Measurements from ENCODE around the gene MICAL2. TPM values are rescaled to one million over a fixed set of nuclear protein-coding genes. Genes with fewer than 3 reads are reported as not detected.
A peak's percentile ranks its signal among the peaks of the same experiment; 100 is the strongest.

MICAL2 gene
- total RNA-seq, 1 experiment from 2014 or later = 247 TPM

- H3K4me1 ChIP-seq = peaks cover 86% of the 10 kb centered on the region
- intact Hi-C loops (cut with micrococcal nuclease; ENCODE audit: unreplicated experiment) = loop anchor here (5.0 kb wide), 1 partner anchor 55 kb away; no protein-coding TSS in a partner anchor
- ChIA-PET CTCF (interaction anchor here (0.9 to 1.5 kb wide), 3 partner anchors 29 to 113 kb away, joined by 3 read pairs; no protein-coding TSS in a partner anchor), POLR2A (no interaction called here)
- Mint-ChIP-seq H3K4me1 (ENCODE audit: low read depth, unreplicated experiment) (peaks cover 78% of the 10 kb centered on the region), H3K27ac (ENCODE audit: unreplicated experiment) (no peak overlapping the region), H3K9me3 (ENCODE audit: unreplicated experiment) (no peaks in the 10 kb centered on the region), H3K36me3 (ENCODE audit: insufficient read depth, unreplicated experiment) (peaks cover 88% of the 10 kb centered on the region), H3K27me3 (ENCODE audit: insufficient read depth, unreplicated experiment) (no peaks in the 10 kb centered on the region), H3K4me3 (ENCODE audit: unreplicated experiment) (no peak overlapping the region)
- H3K36me3 ChIP-seq (ENCODE audit: control insufficient read depth, insufficient read depth, low read length) = peaks cover 3% of the 10 kb centered on the region; the same call in 1 of the 2 replicates
- H3K9me3 ChIP-seq = no peaks in the 10 kb centered on the region
- no peaks in the 10 kb centered on the region for H3K27me3 ChIP-seq (replicated peaks; ENCODE audit: control insufficient read depth, insufficient read depth, low read length)
- TF ChIP-seq CTCF (IDR thresholded peaks at IDR 0.05; ENCODE audit: insufficient read depth in 1 of 2, low read depth in 1 of 2, low read length in 1 of 2, severe bottlenecking in 1 of 2, unreplicated experiment in 1 of 2) = peak; percentile 59 to 60
- BruUV-seq (replicated peaks) = no TSS peak
- peak; percentile 52 to 57 for DNase-seq
- H3K4me3 ChIP-seq (ENCODE audit: low read depth, low read length) = no peak overlapping the region
Observed at GRCh38 chr11:12122083-12122482, 11.7 kb downstream of the MICAL2 start.

- H3K36me3 Mint-ChIP-seq (ENCODE audit: insufficient read depth, unreplicated experiment) = peaks cover 88% of the 10 kb centered on the region
- no peak for TF ChIP-seq CTCF (IDR thresholded peaks at IDR 0.05; ENCODE audit: insufficient read depth in 1 of 2, low read depth in 1 of 2, low read length in 1 of 2, severe bottlenecking in 1 of 2, unreplicated experiment in 1 of 2)
- peak overlapping the region; percentile 12 for H3K27ac Mint-ChIP-seq (ENCODE audit: unreplicated experiment)
- Histone ChIP-seq H3K4me1 (peaks cover 82% of the 10 kb centered on the region), H3K9me3 (no peaks in the 10 kb centered on the region), H3K4me3 (ENCODE audit: low read depth, low read length) (no peak overlapping the region), H3K27me3 (replicated peaks; ENCODE audit: control insufficient read depth, insufficient read depth, low read length) (no peaks in the 10 kb centered on the region), H3K36me3 (ENCODE audit: control insufficient read depth, insufficient read depth, low read length) (peaks cover 3% of the 10 kb centered on the region; the same call in 1 of the 2 replicates)
- no peaks in the 10 kb centered on the region for H3K27me3 Mint-ChIP-seq (ENCODE audit: insufficient read depth, unreplicated experiment)
- CTCF ChIA-PET = interaction anchor here (1.1 kb wide), 1 partner anchor 28 kb away, joined by 3 read pairs; no protein-coding TSS in a partner anchor
- H3K9me3 Mint-ChIP-seq (ENCODE audit: unreplicated experiment) = no peaks in the 10 kb centered on the region
- no TSS peak for BruUV-seq (replicated peaks)
- H3K4me1 Mint-ChIP-seq (ENCODE audit: low read depth, unreplicated experiment) = peaks cover 78% of the 10 kb centered on the region
- no peak for DNase-seq
- H3K4me3 Mint-ChIP-seq (ENCODE audit: unreplicated experiment) = no peak overlapping the region
- intact Hi-C loops (cut with micrococcal nuclease; ENCODE audit: unreplicated experiment) = loop anchor here (5.0 kb wide), 1 partner anchor 54 kb away; no protein-coding TSS in a partner anchor
- POLR2A ChIA-PET = no interaction called here
Observed at GRCh38 chr11:12123273-12123672, 12.9 kb downstream of the MICAL2 start.

- ChIA-PET POLR2A (interaction anchor here (0.6 to 0.7 kb wide), 2 partner anchors 21 to 127 kb away, joined by 3 read pairs; no protein-coding TSS in a partner anchor), CTCF (no interaction called here)
- Mint-ChIP-seq H3K4me1 (ENCODE audit: low read depth, unreplicated experiment) (peaks cover 76% of the 10 kb centered on the region), H3K9me3 (ENCODE audit: unreplicated experiment) (no peaks in the 10 kb centered on the region), H3K27ac (ENCODE audit: unreplicated experiment) (peak overlapping the region; percentile 91), H3K4me3 (ENCODE audit: unreplicated experiment) (no peak overlapping the region), H3K27me3 (ENCODE audit: insufficient read depth, unreplicated experiment) (no peaks in the 10 kb centered on the region), H3K36me3 (ENCODE audit: insufficient read depth, unreplicated experiment) (peaks cover 85% of the 10 kb centered on the region)
- H3K27me3 ChIP-seq (replicated peaks; ENCODE audit: control insufficient read depth, insufficient read depth, low read length) = no peaks in the 10 kb centered on the region
- no peak overlapping the region for H3K4me3 ChIP-seq (ENCODE audit: low read depth, low read length)
- H3K9me3 ChIP-seq = no peaks in the 10 kb centered on the region
- H3K36me3 ChIP-seq (ENCODE audit: control insufficient read depth, insufficient read depth, low read length) = peaks cover 1% of the 10 kb centered on the region; the same call in 1 of the 2 replicates
- no TSS peak for BruUV-seq (replicated peaks)
- H3K4me1 ChIP-seq = peaks cover 82% of the 10 kb centered on the region
- intact Hi-C loops (cut with micrococcal nuclease; ENCODE audit: unreplicated experiment) = loop anchor here (2.0 to 5.0 kb wide), 2 partner anchors 35 to 54 kb away; no protein-coding TSS in a partner anchor
- DNase-seq = no peak
- no peak for TF ChIP-seq CTCF (IDR thresholded peaks at IDR 0.05; ENCODE audit: insufficient read depth in 1 of 2, low read depth in 1 of 2, low read length in 1 of 2, severe bottlenecking in 1 of 2, unreplicated experiment in 1 of 2)
Observed at GRCh38 chr11:12123799-12124198, 13.4 kb downstream of the MICAL2 start.

Measured in Caco-2 (cell line).